Glutamatergic neuron (in vitro differentiated cells): ENCODE measurements around the gene UMPS. TPM values are rescaled to one million over a fixed set of nuclear protein-coding genes. Genes with fewer than 3 reads are reported as not detected.

Experiments used
- DNase-seq: peaks from one replicate; pipeline ENCODE4 v3.0.0; 2022
- H3K27ac Mint-ChIP-seq: one replicate; pipeline ENCODE4 v1.8.0; 2020; ENCODE audit warnings: mild to moderate bottlenecking, mixed read lengths, inconsistent platforms; ENCODE audit not compliant: unreplicated experiment
- H3K27me3 Mint-ChIP-seq: one replicate; pipeline ENCODE4 v1.8.0; 2020; ENCODE audit warnings: mild to moderate bottlenecking, moderate library complexity, mixed read lengths, inconsistent platforms; ENCODE audit not compliant: unreplicated experiment
- H3K36me3 Mint-ChIP-seq: one replicate; pipeline ENCODE4 v1.8.0; 2020; ENCODE audit warnings: mild to moderate bottlenecking, mixed read lengths, inconsistent platforms; ENCODE audit not compliant: unreplicated experiment
- H3K4me1 Mint-ChIP-seq: one replicate; pipeline ENCODE4 v1.8.0; 2020; ENCODE audit warnings: mild to moderate bottlenecking, low read depth, mixed read lengths, inconsistent platforms; ENCODE audit not compliant: unreplicated experiment
- H3K4me3 Mint-ChIP-seq: one replicate; pipeline ENCODE4 v1.8.0; 2020; ENCODE audit warnings: mild to moderate bottlenecking, mixed read lengths, inconsistent platforms; ENCODE audit not compliant: unreplicated experiment
- H3K9me3 Mint-ChIP-seq: one replicate; pipeline ENCODE4 v1.8.0; 2020; ENCODE audit warnings: mild to moderate bottlenecking, moderate library complexity, mixed read lengths, inconsistent platforms; ENCODE audit not compliant: unreplicated experiment
- microRNA-seq: library from miRNA; unstranded; fragments of <30 nt; microRNA quantifications from one replicate; pipeline ENCODE4, GENCODE V29; 2020; ENCODE audit not compliant: unreplicated experiment
- total RNA-seq: library from RNA; stranded (reverse); fragmentation: NEBNext Ultra II Directional; extraction: Animal tissue kit (Norgen Biotek cat#: 25700); gene quantifications from one replicate; pipeline ENCODE4 v1.2.1, GENCODE V29; 2021; ENCODE audit not compliant: unreplicated experiment
- TF ChIP-seq, protein P1 (sequence below): fragments of 200-600 bp; sonication (generic); IDR thresholded peaks from one replicate; pipeline ENCODE4 v1.5.0; 2021; ENCODE audit not compliant: partially characterized antibody, unreplicated experiment

Gene UMPS
- total RNA-seq, 1 donor from 2014 or later: 30.7 TPM

DNA sequence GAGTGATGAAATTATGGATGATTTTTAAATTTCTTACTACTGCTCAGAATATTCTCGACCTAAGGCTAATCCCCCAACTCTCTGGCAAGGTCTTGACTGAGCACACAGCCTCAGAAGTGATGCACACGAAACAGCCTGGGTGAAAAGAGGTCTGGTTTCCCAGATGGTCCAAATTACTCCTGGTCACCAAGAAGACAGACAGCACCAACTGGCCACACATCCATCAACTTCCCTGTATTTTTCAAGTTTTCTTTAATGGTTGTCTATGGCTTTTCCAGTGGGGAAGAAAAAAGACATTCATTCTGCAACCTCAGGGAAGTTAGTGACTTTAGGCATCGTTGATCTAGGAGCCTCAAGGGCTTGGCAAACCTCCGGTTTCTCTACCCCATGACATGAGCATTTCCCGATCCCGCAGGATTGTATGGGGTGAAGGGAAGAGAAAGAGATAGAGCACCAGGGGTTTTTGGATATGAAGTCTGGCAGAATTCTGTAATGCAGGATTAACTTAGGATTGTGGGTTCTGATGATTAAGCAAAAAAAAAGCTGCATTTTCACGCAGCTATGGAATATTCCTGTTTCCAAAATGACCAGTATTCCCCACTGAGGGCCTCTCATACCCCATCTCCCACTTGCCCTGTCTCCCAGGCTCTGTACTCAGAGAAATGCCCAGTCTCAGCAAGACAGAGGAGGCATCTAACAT is 62.2 kb downstream of the UMPS start:
- no peak overlapping the region for H3K4me3 Mint-ChIP-seq
- peaks cover 9% of the 10 kb centered on the region for H3K4me1 Mint-ChIP-seq
- DNase-seq: no peak
- TF ChIP-seq, protein P1, sequence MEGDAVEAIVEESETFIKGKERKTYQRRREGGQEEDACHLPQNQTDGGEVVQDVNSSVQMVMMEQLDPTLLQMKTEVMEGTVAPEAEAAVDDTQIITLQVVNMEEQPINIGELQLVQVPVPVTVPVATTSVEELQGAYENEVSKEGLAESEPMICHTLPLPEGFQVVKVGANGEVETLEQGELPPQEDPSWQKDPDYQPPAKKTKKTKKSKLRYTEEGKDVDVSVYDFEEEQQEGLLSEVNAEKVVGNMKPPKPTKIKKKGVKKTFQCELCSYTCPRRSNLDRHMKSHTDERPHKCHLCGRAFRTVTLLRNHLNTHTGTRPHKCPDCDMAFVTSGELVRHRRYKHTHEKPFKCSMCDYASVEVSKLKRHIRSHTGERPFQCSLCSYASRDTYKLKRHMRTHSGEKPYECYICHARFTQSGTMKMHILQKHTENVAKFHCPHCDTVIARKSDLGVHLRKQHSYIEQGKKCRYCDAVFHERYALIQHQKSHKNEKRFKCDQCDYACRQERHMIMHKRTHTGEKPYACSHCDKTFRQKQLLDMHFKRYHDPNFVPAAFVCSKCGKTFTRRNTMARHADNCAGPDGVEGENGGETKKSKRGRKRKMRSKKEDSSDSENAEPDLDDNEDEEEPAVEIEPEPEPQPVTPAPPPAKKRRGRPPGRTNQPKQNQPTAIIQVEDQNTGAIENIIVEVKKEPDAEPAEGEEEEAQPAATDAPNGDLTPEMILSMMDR: no peak
- H3K27me3 Mint-ChIP-seq: peaks cover 5% of the 10 kb centered on the region
- no peak overlapping the region for H3K27ac Mint-ChIP-seq
- peaks cover 2% of the 10 kb centered on the region for H3K9me3 Mint-ChIP-seq
- H3K36me3 Mint-ChIP-seq: no peaks in the 10 kb centered on the region

DNA sequence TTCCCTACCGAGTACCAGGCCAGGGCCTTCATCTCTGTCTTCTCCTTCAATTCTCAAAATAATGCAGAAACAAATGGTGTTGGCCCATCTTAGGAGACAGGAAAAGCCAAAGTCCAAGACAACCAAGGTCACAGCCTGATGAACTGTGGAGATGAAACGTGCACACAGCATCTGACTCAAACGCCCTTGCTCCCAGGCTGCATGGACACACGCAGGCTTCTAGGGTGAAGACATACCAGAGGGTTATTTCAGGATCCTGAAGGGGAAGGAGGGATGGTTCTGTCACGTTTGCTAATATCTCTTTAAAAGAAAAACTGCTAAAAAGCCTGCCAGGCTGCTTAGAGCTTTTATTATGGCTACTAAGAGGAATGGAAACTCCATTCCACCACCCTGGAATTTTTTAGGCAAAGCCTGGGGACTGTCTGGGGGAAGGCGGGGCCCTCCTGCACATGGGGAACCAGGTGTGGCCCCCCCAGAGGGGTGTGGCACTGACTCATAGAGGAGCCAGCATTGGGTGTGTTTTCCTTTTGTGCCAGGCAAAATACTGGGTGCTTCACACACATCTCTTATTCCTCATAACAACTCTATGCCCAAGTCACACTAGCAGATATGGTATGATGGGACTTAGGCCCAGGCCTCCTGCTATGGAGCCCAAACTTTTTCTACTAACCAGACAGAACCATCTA is 62.9 kb downstream of the UMPS start:
- Mint-ChIP-seq H3K27me3 (peaks cover 5% of the 10 kb centered on the region), H3K36me3 (no peaks in the 10 kb centered on the region), H3K27ac (no peak overlapping the region), H3K9me3 (peaks cover 2% of the 10 kb centered on the region), H3K4me3 (no peak overlapping the region), H3K4me1 (peaks cover 9% of the 10 kb centered on the region)
- TF ChIP-seq, protein P1: no peak
- DNase-seq: no peak

DNA sequence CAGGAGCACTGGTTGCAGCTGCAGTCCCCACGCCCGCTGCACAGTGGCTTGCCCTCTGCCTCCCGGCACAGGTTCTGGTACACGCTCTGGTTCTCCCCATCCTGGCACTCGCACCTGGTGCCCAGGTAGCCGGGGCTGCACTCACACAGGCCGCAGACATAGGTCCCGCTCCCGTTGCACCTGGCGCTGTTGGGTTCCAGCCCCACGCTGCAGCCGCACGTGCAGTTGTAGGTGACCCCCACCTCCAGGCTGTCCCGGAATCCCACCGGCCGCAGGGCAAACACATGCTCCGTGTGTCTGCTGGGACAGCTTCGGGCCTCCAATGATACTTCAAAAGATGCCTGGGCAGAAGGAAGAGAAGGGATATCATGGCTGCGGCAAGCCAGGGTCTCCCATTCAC is 66.2 kb downstream of the UMPS start:
- Mint-ChIP-seq H3K4me1 (peaks cover 12% of the 10 kb centered on the region), H3K27ac (no peak overlapping the region), H3K9me3 (peaks cover 6% of the 10 kb centered on the region), H3K36me3 (no peaks in the 10 kb centered on the region), H3K27me3 (peaks cover 4% of the 10 kb centered on the region), H3K4me3 (no peak overlapping the region)
- TF ChIP-seq, protein P1: no peak
- DNase-seq: no peak

DNA sequence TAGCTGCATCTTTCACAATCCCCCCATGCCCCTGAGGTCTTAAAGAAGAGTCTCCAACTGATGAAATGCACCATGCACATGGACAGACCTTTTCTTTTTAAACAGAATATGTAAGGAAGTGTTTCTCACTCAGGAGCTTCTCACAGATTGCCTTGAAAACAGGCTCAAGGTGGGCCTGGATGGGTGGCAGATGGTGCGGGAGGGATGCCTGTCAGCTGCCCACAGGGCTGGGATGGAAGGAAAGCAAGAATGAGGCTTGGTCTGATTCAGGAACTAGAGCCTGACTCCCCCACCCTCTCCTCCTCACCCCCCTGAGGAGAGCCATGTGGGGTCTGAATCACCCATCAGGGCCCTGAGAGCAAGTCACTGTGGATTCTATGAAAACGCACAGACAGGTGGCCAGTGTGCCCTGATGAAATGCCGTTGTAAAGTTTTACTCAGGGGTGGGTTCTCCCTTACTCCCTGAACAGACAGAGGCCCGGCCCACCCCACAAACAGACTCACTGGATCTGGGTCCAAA is 67.2 kb downstream of the UMPS start:
- DNase-seq: no peak
- Mint-ChIP-seq H3K36me3 (no peaks in the 10 kb centered on the region), H3K4me1 (peaks cover 11% of the 10 kb centered on the region), H3K27ac (no peak overlapping the region), H3K27me3 (peaks cover 4% of the 10 kb centered on the region), H3K4me3 (peak overlapping the region; percentile 27), H3K9me3 (peaks cover 6% of the 10 kb centered on the region)
- TF ChIP-seq, protein P1: no peak

Small RNA genes within 50 kb of the gene (microRNA-seq; reads per million reads assigned to microRNA genes)
- not detected for gene MIR544B

Other genes starting within 250 kb of the UMPS start
- 12.8 TPM for gene ITGB5, start 156.9 kb downstream of the UMPS start, total RNA-seq
- not detected for gene MUC13, start 204.3 kb downstream of the UMPS start, total RNA-seq